CD4-positive, alpha-beta memory T cell (primary cell): ENCODE results near the gene CPXM1. TPM values are rescaled to one million over a fixed set of nuclear protein-coding genes. Genes with fewer than 3 reads are reported as not detected.

Experiments
- CTCF ChIA-PET: fragments of 350-600 bp; sonication (Branson Sonifier 250); formaldehyde crosslinking; loops from one replicate; lab custom pipeline; 2021; ENCODE audit warnings: inconsistent platforms; ENCODE audit not compliant: partially characterized antibody; lab: Charles Lee
- POLR2A ChIA-PET: fragments of 350-600 bp; sonication (Branson Sonifier 250); formaldehyde crosslinking; loops from one replicate; lab custom pipeline; 2021; ENCODE audit not compliant: partially characterized antibody; lab: Charles Lee
- DNase-seq, 5 donors: peaks; one replicate each; pipeline versions ENCODE4 v3.0.0 to v3.0.0-alpha.2; 2020 to 2022; ENCODE audit warnings: mixed read lengths in 1 of 5
- H3K27ac ChIP-seq: one replicate; pipeline ENCODE4 v1.7.0; 2013; ENCODE audit warnings: low read depth, low read length
- H3K27me3 ChIP-seq: 2 replicates; pipeline ENCODE4 v1.7.0; 2013; ENCODE audit warnings: mild to moderate bottlenecking, low read length, moderate library complexity; ENCODE audit not compliant: insufficient read depth
- H3K36me3 ChIP-seq: 2 replicates; pipeline ENCODE4 v1.7.0; 2013; ENCODE audit warnings: mild to moderate bottlenecking, low read length, moderate library complexity; ENCODE audit not compliant: insufficient read depth
- H3K4me1 ChIP-seq: 2 replicates; pipeline ENCODE4 v1.7.0; 2013; ENCODE audit warnings: mild to moderate bottlenecking, low read length, moderate library complexity; ENCODE audit not compliant: insufficient read depth
- H3K4me3 ChIP-seq, 2 donors: one replicate each; pipeline ENCODE4 v1.7.0; 2013; ENCODE audit warnings: low read length in 2 of 2, mild to moderate bottlenecking in 1 of 2
- H3K9me3 ChIP-seq, 2 donors: one replicate each; pipeline ENCODE4 v1.7.0; 2013; ENCODE audit warnings: low read length in 2 of 2, control low read depth in 1 of 2; ENCODE audit not compliant: control insufficient read depth in 1 of 2
- H3K27ac Mint-ChIP-seq, 7 donors: one replicate each; pipeline ENCODE4 v1.8.0; 2020 to 2021; ENCODE audit warnings: mixed read lengths in 7 of 7, mild to moderate bottlenecking in 6 of 7, inconsistent platforms in 3 of 7, moderate library complexity in 3 of 7
- H3K27me3 Mint-ChIP-seq, 2 donors: one replicate each; pipeline ENCODE4 v1.8.0; 2020 to 2021; ENCODE audit warnings: mixed read lengths in 2 of 2
- H3K36me3 Mint-ChIP-seq, 2 donors: one replicate each; pipeline ENCODE4 v1.8.0; 2020 to 2021; ENCODE audit warnings: mixed read lengths in 2 of 2, inconsistent platforms in 1 of 2, mild to moderate bottlenecking in 1 of 2
- H3K4me1 Mint-ChIP-seq, 4 donors: one replicate each; pipeline ENCODE4 v1.8.0; 2020 to 2021; ENCODE audit warnings: mixed read lengths in 4 of 4, mild to moderate bottlenecking in 1 of 4
- H3K4me3 Mint-ChIP-seq, 8 donors: one replicate each; pipeline ENCODE4 v1.8.0; 2020 to 2021; ENCODE audit warnings: mixed read lengths in 8 of 8, mild to moderate bottlenecking in 7 of 8, moderate library complexity in 6 of 8, inconsistent platforms in 3 of 8
- H3K9me3 Mint-ChIP-seq, 8 donors: one replicate each; pipeline ENCODE4 v1.8.0; 2020 to 2021; ENCODE audit warnings: mixed read lengths in 8 of 8, mild to moderate bottlenecking in 5 of 8, inconsistent platforms in 3 of 8, moderate library complexity in 1 of 8
- intact Hi-C: fragments of 100-400 bp; cut with micrococcal nuclease; formaldehyde crosslinking; loops from one replicate; pipeline ENCODE4 v1.15.1; 2023
- polyA plus RNA-seq, 2 donors: library from polyadenylated mRNA; unstranded; fragments of 300-500 nt; fragmentation: Illumina TruSeq; gene quantifications; one replicate each; pipeline ENCODE4 v1.2.3, GENCODE V29; 2021
- total RNA-seq, 2 experiments: library from RNA; stranded (reverse); gene quantifications; one replicate each; pipeline ENCODE4 v1.2.3, GENCODE V29; 2021

CPXM1 gene
- total and polyA plus RNA-seq, 4 experiments from 2014 or later: not detected

DNA sequence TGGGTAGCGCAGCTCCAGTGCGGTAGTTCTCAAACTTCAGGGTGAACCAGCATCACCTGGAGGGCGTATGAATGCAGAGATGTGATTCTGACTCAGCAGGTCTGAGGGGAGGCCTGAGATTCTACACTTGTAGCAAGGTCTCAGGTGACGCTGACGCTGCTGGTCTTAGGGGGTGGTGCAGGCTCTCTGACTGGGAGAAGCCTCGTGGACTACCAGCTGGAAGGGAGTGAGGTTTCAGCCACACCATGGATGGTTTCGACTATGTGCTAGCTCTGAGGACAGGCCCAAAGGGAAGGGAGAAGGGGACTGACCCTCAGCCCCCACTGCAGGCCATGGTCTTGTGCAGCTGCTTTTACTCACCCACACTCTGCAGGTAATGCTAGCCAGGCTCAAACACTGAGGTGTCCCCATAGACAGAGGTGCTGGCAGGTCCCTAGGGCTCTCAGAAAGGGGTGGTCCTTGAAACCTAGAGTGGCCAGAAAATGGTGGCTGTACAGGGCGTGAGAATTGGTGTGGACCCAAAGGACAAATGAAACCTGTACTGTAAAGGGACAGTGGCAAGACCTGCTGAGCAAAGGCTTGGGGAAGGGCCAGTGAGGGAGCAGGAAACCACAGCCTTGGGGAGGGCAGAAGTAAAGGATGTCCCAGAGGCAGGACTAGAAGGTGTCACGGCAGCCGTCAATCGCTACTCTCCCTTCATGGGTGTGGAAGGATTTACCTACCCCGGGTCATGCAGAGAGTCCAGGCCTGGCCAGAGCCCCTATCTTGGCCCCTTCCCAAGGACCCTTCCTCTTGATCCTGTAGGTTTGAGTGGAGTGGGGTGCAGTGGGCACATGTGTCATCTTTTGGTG is 55.1 kb downstream of the CPXM1 start:
- no peak overlapping the region for H3K4me3 ChIP-seq
- Mint-ChIP-seq H3K4me3 (no peak overlapping the region), H3K4me1 (peaks cover 35 to 53% (median 36%) of the 10 kb centered on the region in 4 donors), H3K27me3 (no peaks in the 10 kb centered on the region), H3K36me3 (no peaks in the 10 kb centered on the region), H3K9me3 (no peaks in the 10 kb centered on the region), H3K27ac (peak overlapping the region in 3 of 7 donors; percentile 24 to 88 (median 25))
- ChIA-PET CTCF (interaction anchor here (2.6 to 14.4 kb wide), 3 partner anchors 8 to 30 kb away, joined by 26 to 359 read pairs (median 191); no protein-coding TSS in a partner anchor), POLR2A (interaction anchor here (7.2 kb wide), 1 partner anchor 15 kb away, joined by 163 read pairs; no protein-coding TSS in a partner anchor)
- no peaks in the 10 kb centered on the region for H3K9me3 ChIP-seq
- H3K4me1 ChIP-seq: peaks cover 32% of the 10 kb centered on the region
- H3K27me3 ChIP-seq: no peaks in the 10 kb centered on the region
- no peaks in the 10 kb centered on the region for H3K36me3 ChIP-seq
- no peak for DNase-seq
- no peak overlapping the region for H3K27ac ChIP-seq
- intact Hi-C loops: loop anchor here (10.0 kb wide), 1 partner anchor 220 kb away; no protein-coding TSS in a partner anchor

Other genes starting within 250 kb of the CPXM1 start
- gene NOP56, start 148.0 kb downstream of the CPXM1 start, total RNA-seq: 100 to 1,000 TPM; 258 to 270 TPM
- gene NOP56, start 148.0 kb downstream of the CPXM1 start, polyA plus RNA-seq: 100 to 1,000 TPM in 1 of 2 donors, 10 to 100 TPM in 1; 83.4 to 136 TPM
- gene IDH3B, start 136.4 kb downstream of the CPXM1 start, total RNA-seq: 10 to 100 TPM; 93.3 to 96.5 TPM
- gene IDH3B, start 136.4 kb downstream of the CPXM1 start, polyA plus RNA-seq: 100 to 1,000 TPM in 1 of 2 donors, 10 to 100 TPM in 1; 88.1 to 132 TPM
- gene EBF4, start 107.8 kb downstream of the CPXM1 start, total RNA-seq: 1 to 10 TPM; 2.8 to 3.1 TPM
- under 1 TPM in 1 of 2 donors, not detected in 1; 0.65 TPM for gene EBF4, start 107.8 kb downstream of the CPXM1 start, polyA plus RNA-seq
- gene C20orf141, start 14.4 kb upstream of the CPXM1 start, total RNA-seq: not detected
- not detected for gene C20orf141, start 14.4 kb upstream of the CPXM1 start, polyA plus RNA-seq
- not detected for gene TMEM239, start 15.7 kb upstream of the CPXM1 start, total RNA-seq
- not detected for gene TMEM239, start 15.7 kb upstream of the CPXM1 start, polyA plus RNA-seq
- 10 to 100 TPM; 82.8 to 83.1 TPM for gene PCED1A, start 40.0 kb upstream of the CPXM1 start, total RNA-seq
- gene PCED1A, start 40.0 kb upstream of the CPXM1 start, polyA plus RNA-seq: 10 to 100 TPM; 17.9 to 18.1 TPM
- gene VPS16, start 40.1 kb upstream of the CPXM1 start, total RNA-seq: 10 to 100 TPM; 57.2 to 61.1 TPM
- gene VPS16, start 40.1 kb upstream of the CPXM1 start, polyA plus RNA-seq: 10 to 100 TPM; 38.3 to 44.6 TPM
- gene PTPRA, start 72.9 kb upstream of the CPXM1 start, total RNA-seq: 10 to 100 TPM; 86.6 to 87.8 TPM
- gene PTPRA, start 72.9 kb upstream of the CPXM1 start, polyA plus RNA-seq: 10 to 100 TPM; 24.8 to 42.7 TPM
- 1 to 10 TPM; 1.2 to 1.9 TPM for gene GNRH2, start 243.0 kb upstream of the CPXM1 start, total RNA-seq
- gene GNRH2, start 243.0 kb upstream of the CPXM1 start, polyA plus RNA-seq: not detected
- 10 to 100 TPM; 31.6 to 32.2 TPM for gene MRPS26, start 245.4 kb upstream of the CPXM1 start, total RNA-seq
- 10 to 100 TPM; 64.0 to 66.4 TPM for gene MRPS26, start 245.4 kb upstream of the CPXM1 start, polyA plus RNA-seq